Gastroesophageal sphincter (tissue), 3 donors: ENCODE measurements around the gene MEIS3.

ENCODE experiments used
- EP300 ChIP-seq: sonication (generic); formaldehyde crosslinking; IDR thresholded peaks from one replicate; pipeline ENCODE4 v1.6.1; 2017; ENCODE audit warnings: antibody characterized with exemption, mild to moderate bottlenecking
- POLR2A ChIP-seq, 2 donors: fragments of 450-650 bp; IDR thresholded peaks; one replicate each; pipeline ENCODE4 v1.6.1; 2017; ENCODE audit warnings: antibody characterized with exemption in 2 of 2, mild to moderate bottlenecking in 2 of 2, moderate library complexity in 1 of 2
- TF ChIP-seq, protein P1 (sequence below), 4 experiments: fragments of 200-600 bp in 2 of 4; fragments of 450-650 bp in 2 of 4; sonication (generic) in 1 of 4; IDR thresholded peaks; one replicate each; pipeline ENCODE4 v1.5.1; 2017 to 2019; ENCODE audit warnings: antibody characterized with exemption in 4 of 4, mild to moderate bottlenecking in 2 of 4, moderate library complexity in 2 of 4

DNA sequence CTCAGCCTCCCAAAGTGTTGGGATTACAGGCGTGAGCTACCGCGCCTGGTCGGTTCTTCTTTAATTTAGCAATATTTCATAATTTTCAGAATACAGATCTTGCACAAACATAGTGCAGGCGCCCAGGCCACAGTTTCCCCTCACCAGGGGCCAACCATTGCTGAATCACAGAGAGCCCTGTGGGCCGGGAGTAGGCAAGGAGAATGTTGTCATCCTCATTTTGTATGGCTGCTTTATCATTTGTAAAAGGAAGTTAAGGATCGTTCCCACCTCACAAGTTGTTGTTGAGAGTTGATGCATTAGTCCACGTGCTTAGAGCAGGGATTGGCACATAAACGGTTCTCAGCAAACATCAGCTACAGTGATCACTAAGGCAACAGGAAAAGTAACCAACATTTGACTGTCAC is 30.2 kb downstream of the MEIS3 start:
- no peak for TF ChIP-seq EP300
- TF ChIP-seq, protein P1, sequence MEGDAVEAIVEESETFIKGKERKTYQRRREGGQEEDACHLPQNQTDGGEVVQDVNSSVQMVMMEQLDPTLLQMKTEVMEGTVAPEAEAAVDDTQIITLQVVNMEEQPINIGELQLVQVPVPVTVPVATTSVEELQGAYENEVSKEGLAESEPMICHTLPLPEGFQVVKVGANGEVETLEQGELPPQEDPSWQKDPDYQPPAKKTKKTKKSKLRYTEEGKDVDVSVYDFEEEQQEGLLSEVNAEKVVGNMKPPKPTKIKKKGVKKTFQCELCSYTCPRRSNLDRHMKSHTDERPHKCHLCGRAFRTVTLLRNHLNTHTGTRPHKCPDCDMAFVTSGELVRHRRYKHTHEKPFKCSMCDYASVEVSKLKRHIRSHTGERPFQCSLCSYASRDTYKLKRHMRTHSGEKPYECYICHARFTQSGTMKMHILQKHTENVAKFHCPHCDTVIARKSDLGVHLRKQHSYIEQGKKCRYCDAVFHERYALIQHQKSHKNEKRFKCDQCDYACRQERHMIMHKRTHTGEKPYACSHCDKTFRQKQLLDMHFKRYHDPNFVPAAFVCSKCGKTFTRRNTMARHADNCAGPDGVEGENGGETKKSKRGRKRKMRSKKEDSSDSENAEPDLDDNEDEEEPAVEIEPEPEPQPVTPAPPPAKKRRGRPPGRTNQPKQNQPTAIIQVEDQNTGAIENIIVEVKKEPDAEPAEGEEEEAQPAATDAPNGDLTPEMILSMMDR (IDR thresholded peaks at IDR 0.05) = no peak
- no peak for TF ChIP-seq POLR2A (IDR thresholded peaks at IDR 0.05)
